HG03520 (cell line): Measurements from ENCODE around the gene NHLRC1.

Experiments
- ATAC-seq: cut with Tn5 transposase; IDR thresholded peaks from one replicate; pipeline ENCODE4 v1.9.1; 2021; ENCODE audit warnings: mild to moderate bottlenecking, moderate library complexity; ENCODE audit not compliant: unreplicated experiment

The NHLRC1 gene

GRCh38 chr6:18139935-18140621 is 17.6 kb upstream of the NHLRC1 start:
- ATAC-seq: no peak

DNA sequence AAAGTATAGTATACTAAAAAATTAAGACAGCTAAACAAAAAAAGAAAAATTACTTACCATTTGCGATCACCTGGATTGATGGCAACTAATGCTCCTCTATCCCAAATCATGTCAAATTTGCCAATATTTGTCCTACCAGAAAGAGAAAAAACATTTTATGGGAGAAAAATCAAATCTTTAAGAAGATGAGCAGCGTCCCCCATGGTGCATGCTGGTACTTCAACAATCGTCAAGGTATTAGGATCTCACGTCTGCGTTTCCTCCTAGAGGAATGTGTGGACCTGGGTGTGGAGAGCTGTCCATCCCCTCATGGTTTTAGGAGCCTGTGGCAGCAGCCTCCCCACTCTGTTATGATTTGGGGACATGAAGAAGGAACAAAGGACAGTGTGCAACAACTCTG is 16.4 kb upstream of the NHLRC1 start:
- ATAC-seq: no peak

DNA sequence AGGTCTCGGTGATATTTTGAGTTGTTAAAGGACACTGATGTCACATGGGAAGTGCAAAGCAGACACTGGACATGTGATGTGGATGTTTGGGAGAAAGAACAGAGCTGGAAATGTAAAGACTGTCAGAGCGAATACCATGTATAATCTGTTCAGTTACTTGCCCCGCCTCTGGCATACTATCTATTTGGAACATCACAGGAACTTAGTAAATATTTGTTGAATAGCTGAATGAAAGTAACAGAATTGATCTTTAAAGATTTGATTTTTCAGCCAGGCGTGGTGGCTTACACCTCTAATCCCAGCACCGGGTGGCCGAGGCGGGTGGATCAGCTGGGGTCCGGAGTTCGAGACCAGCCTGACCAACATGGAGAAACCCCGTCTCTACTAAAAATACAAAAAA is 13.8 kb upstream of the NHLRC1 start:
- no peak for ATAC-seq

GRCh38 chr6:18135171-18135570 is 12.7 kb upstream of the NHLRC1 start:
- no peak for ATAC-seq

GRCh38 chr6:18132346-18132745 is 9.9 kb upstream of the NHLRC1 start:
- ATAC-seq: no peak

GRCh38 chr6:18126121-18126520 is 3.6 kb upstream of the NHLRC1 start:
- no peak for ATAC-seq

DNA sequence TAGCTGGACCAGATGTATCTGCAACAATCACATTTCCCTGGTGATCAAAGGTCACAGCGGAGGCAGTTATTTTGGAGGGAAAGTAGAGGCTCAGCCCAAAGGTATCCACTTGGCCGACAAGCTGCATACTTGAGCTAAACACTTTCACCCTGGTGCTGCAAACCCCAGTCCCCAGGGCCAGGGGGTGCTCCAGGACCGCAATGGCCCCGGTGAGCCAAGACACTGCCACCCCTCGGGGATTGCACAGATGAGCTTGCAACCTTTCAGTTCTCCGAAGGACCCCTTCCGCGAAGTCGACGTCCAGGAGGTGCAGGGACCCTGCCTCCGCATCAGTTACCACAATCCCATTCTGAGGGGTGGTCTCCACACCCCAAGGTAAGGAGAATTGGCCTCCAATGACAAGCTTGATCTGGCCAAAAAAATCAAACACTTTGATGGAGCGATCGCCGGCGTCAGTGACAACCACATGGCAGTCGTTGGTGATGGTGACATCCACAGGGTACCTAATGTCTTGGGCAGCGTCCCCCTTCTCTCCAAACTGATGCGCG is 823 bp downstream of the NHLRC1 start:
- ATAC-seq: no peak

DNA sequence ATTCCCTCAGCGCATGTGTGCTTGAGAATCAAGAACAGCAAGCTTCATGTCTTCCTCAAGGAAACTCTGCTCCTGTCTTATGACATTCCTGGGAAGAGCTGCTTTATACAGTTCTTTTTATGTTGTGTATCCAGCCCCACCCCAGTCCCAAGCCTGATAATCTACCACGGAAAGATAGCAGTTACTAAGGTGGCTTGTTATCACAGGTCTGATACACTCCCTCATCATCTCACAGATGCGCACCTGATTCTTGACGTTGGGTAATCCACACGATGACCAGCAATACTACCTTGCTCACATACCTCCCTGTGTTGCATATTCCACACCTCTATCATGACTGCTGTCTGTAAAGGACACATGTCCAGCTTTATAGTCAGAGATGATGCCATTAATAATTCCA is 3.2 kb downstream of the NHLRC1 start:
- no peak for ATAC-seq

GRCh38 chr6:18118330-18118729 is 4.1 kb downstream of the NHLRC1 start:
- no peak for ATAC-seq

DNA sequence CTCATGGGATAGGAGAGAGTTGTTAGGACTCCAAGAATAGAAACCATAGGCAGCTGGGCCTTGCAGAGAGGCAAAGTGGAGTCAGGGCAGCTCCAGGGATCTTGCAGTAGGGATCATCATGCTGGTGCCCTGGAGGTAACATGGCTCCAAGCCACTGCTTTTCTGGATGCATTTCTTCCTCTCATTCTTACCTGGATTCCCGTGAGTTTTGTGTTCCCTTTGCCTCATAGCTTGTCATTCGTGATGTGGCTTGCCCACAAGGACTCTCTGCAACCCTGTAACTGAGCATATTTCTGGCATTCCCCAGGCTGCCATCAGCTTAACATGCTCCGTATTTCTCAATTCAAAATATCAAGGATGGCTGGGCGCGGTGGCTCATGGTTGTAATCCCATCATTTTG is 5.3 kb downstream of the NHLRC1 start:
- no peak for ATAC-seq

GRCh38 chr6:18115356-18115755 is 7.1 kb downstream of the NHLRC1 start:
- no peak for ATAC-seq

DNA sequence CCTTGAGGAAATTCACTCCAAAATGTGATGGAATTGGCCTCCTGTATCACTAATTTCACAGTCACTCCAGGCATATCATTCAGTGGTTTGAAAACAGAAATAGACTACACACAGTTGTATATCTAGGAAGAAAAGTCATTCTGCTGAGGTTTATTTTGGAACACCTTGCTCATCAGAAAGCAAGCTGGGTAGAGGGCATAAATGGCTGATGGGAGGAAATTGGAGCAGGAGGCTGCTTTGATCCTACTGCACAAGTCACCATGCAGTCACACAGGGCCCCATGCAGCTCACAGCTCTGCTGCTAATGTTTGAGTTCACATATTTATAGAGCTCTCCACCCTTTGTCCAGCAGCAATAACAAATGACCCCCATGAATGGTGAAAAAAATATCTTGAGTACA is 12.3 kb downstream of the NHLRC1 start:
- ATAC-seq: no peak

GRCh38 chr6:18107061-18107460 is 15.4 kb downstream of the NHLRC1 start:
- no peak for ATAC-seq

GRCh38 chr6:18102783-18103509 is 19.5 kb downstream of the NHLRC1 start:
- ATAC-seq: no peak

- ATAC-seq: no peak
These were observed 20.6 kb downstream of the NHLRC1 start for GRCh38 chr6:18101873-18102272.

- ATAC-seq: no peak
These were observed 21.2 kb downstream of the NHLRC1 start for GRCh38 chr6:18101271-18101670.

GRCh38 chr6:18100296-18100695 is 22.2 kb downstream of the NHLRC1 start:
- ATAC-seq: no peak

GRCh38 chr6:18099511-18099910 is 23.0 kb downstream of the NHLRC1 start:
- ATAC-seq: no peak

- ATAC-seq: no peak
These were observed 26.1 kb downstream of the NHLRC1 start for GRCh38 chr6:18096423-18096822.

GRCh38 chr6:18091382-18091781 is 31.1 kb downstream of the NHLRC1 start:
- ATAC-seq: no peak

- ATAC-seq: no peak
These were observed 32.1 kb downstream of the NHLRC1 start for GRCh38 chr6:18090349-18090786.
